Measurements from ENCODE around the gene PLXNC1. TPM values are rescaled to one million over a fixed set of nuclear protein-coding genes. Genes with fewer than 3 reads are reported as not detected.

PLXNC1 gene
- total and polyA plus RNA-seq, 2 of the 8 experiments (the other 6 are each of a cell fraction or from before 2014, with no cell fraction given) = 0.83 to 2.0 TPM

GRCh38 chr12:94228488-94228907, 80.1 kb downstream of the PLXNC1 start:
- no peak for FAIRE-seq
- H4K91ac ChIP-seq (replicated peaks; ENCODE audit: insufficient read length, low read length) = no peak overlapping the region
- no peak overlapping the region for H2BK20ac ChIP-seq (ENCODE audit: low read length)
- no peaks in the 10 kb centered on the region for H3K27me3 ChIP-seq (replicated peaks in 1 of 4; ENCODE audit: control insufficient read depth in 3 of 4, extremely low read depth in 1 of 4, insufficient read depth in 3 of 4, low read length in 3 of 4)
- H3K4ac ChIP-seq (replicated peaks; ENCODE audit: insufficient read length, low read depth, low read length) = no peak overlapping the region
- H3K79me2 ChIP-seq (ENCODE audit: control insufficient read depth in 1 of 2, insufficient read depth in 2 of 2, low read length in 2 of 2) = no peaks in the 10 kb centered on the region
- CTCF ChIA-PET (ENCODE audit: partially characterized antibody) = no interaction called here
- no peak overlapping the region for H3K4me2 ChIP-seq (ENCODE audit: insufficient read depth in 1 of 2, low read depth in 2 of 2, low read length in 2 of 2)
- POLR2A ChIA-PET (ENCODE audit: partially characterized antibody) = no interaction called here
- H3K56ac ChIP-seq (replicated peaks; ENCODE audit: insufficient read length, low read depth, low read length) = no peak overlapping the region
- no peaks in the 10 kb centered on the region for H3K9me3 ChIP-seq (ENCODE audit: insufficient read depth in 2 of 2, low read depth in 1 of 2, low read length in 1 of 2)
- no peak for DNase-seq (ENCODE audit: low read depth in 1 of 2, low spot score in 2 of 2)
- H2AK5ac ChIP-seq (ENCODE audit: low read depth, low read length) = no peak overlapping the region
- H2BK120ac ChIP-seq (replicated peaks; ENCODE audit: low read depth, low read length) = no peak overlapping the region
- H2BK15ac ChIP-seq (ENCODE audit: low read length) = no peak overlapping the region
- H3K23me2 ChIP-seq (ENCODE audit: low read depth, low read length) = no peaks in the 10 kb centered on the region
- no peak overlapping the region for H3K14ac ChIP-seq (ENCODE audit: insufficient read length)
- H2BK12ac ChIP-seq (ENCODE audit: low read depth, low read length) = no peak overlapping the region
- H4K20me1 ChIP-seq (replicated peaks in 1 of 2; ENCODE audit: control insufficient read depth in 1 of 2, insufficient read depth in 2 of 2, low read length in 2 of 2) = no peaks in the 10 kb centered on the region
- H4K8ac ChIP-seq (ENCODE audit: extremely low read depth, insufficient read depth, low read length) = no peak overlapping the region
- H3K4me3 ChIP-seq (ENCODE audit: extremely low read depth in 1 of 4, insufficient read depth in 2 of 4, low read depth in 3 of 4, low read length in 4 of 4) = no peak overlapping the region
- H3K79me1 ChIP-seq (ENCODE audit: low read depth, low read length) = no peaks in the 10 kb centered on the region
- H2AFZ ChIP-seq (ENCODE audit: low read length) = no peak overlapping the region
- H2BK5ac ChIP-seq (ENCODE audit: low read depth, low read length) = no peak overlapping the region
- H3K23ac ChIP-seq (ENCODE audit: insufficient read length) = no peak overlapping the region
- no peak overlapping the region for H3K9ac ChIP-seq (replicated peaks in 1 of 4; ENCODE audit: extremely low read depth in 1 of 4, low read depth in 3 of 4, low read length in 3 of 4)
- H3K36me3 ChIP-seq (ENCODE audit: control insufficient read depth in 2 of 4, insufficient read depth in 4 of 4, low read length in 3 of 4) = no peaks in the 10 kb centered on the region
- H3K4me1 ChIP-seq (replicated peaks in 1 of 4; ENCODE audit: control insufficient read depth in 3 of 4, insufficient read depth in 4 of 4, low read length in 3 of 4) = peaks cover 0 to 12% (median under 1%) of the 10 kb centered on the region in 4 experiments; a peak in 3 of 7 replicates
- no peak overlapping the region for H3K27ac ChIP-seq (ENCODE audit: low read depth, low read length)
- H3K18ac ChIP-seq (ENCODE audit: extremely low read depth, low read length) = no peak overlapping the region
- WGBS, 2 experiments (ENCODE audit: extremely low coverage in 1 of 2, insufficient coverage in 1 of 2, insufficient read length in 1 of 2, insufficient replicate concordance in 2 of 2, low coverage in 1 of 2, low lambda C conversion rate in 2 of 2, missing lambda C conversion rate in 1 of 2) = 87% methylated on average over 8 of the region's 8 CpGs; no CpG with 5 or more reads in 1 of the 2 experiments
- no peak overlapping the region for H4K5ac ChIP-seq (ENCODE audit: insufficient read length, low read depth, low read length)
- TF ChIP-seq YY1 (IDR thresholded peaks at IDR 0.05; ENCODE audit: low read depth, low read length) = no peak
- no peak for TF ChIP-seq CEBPB (IDR thresholded peaks at IDR 0.05; ENCODE audit: low read depth, low read length)
- TF ChIP-seq ATF3 (IDR thresholded peaks at IDR 0.05; ENCODE audit: insufficient read depth, low read depth, low read length) = no peak
- TF ChIP-seq RBBP5 (IDR thresholded peaks at IDR 0.05; ENCODE audit: borderline replicate concordance, low read depth, low read length) = no peak
- TF ChIP-seq HDAC6 (IDR thresholded peaks at IDR 0.05; ENCODE audit: low read depth, low read length) = no peak
- TF ChIP-seq RAD21 (IDR thresholded peaks at IDR 0.05 in 1 of 2, conservative IDR thresholded peaks at IDR 0.05 in 1 of 2; ENCODE audit: low read depth in 2 of 2, low read length in 2 of 2) = no peak
- TF ChIP-seq RFX5 (IDR thresholded peaks at IDR 0.05; ENCODE audit: borderline replicate concordance, low read depth, low read length) = no peak
- TF ChIP-seq MAFK (IDR thresholded peaks at IDR 0.05; ENCODE audit: low read depth, low read length) = no peak
- no peak for TF ChIP-seq SUZ12 (IDR thresholded peaks at IDR 0.05; ENCODE audit: low read length)
- no peak for TF ChIP-seq GTF2F1 (IDR thresholded peaks at IDR 0.05; ENCODE audit: borderline replicate concordance, low read depth, low read length)
- no peak for TF ChIP-seq KDM4A (IDR thresholded peaks at IDR 0.05; ENCODE audit: low read depth, low read length, severe bottlenecking)
- TF ChIP-seq KDM5A (IDR thresholded peaks at IDR 0.05; ENCODE audit: low read length) = no peak
- no peak for TF ChIP-seq POLR2A (IDR thresholded peaks at IDR 0.05; ENCODE audit: control extremely low read depth in 1 of 2, low read depth in 2 of 2, low read length in 2 of 2)
- TF ChIP-seq SIRT6 (IDR thresholded peaks at IDR 0.05; ENCODE audit: low read length) = no peak
- TF ChIP-seq SIN3A (conservative IDR thresholded peaks at IDR 0.05 in 1 of 2, IDR thresholded peaks at IDR 0.05 in 1 of 2; ENCODE audit: low read depth in 1 of 2, low read length in 2 of 2) = no peak
